HepG2 (cell line): Measurements from ENCODE around the gene RHOV. TPM values are rescaled to one million over a fixed set of nuclear protein-coding genes. Genes with fewer than 3 reads are reported as not detected.

ENCODE experiments used
- GABPB1 ChIP-seq: IDR thresholded peaks from 2 replicates; pipeline ENCODE4 v1.6.1; 2016; ENCODE audit warnings: mild to moderate bottlenecking, missing genetic modification reagents, moderate library complexity, missing compliant biosample characterization
- HIC2 ChIP-seq: sonication (generic); formaldehyde crosslinking; IDR thresholded peaks from 2 replicates; pipeline ENCODE4 v1.9.0; 2022; ENCODE audit warnings: low read depth, missing genetic modification reagents
- HNRNPL ChIP-seq: fragments of 200-400 bp; formaldehyde crosslinking; IDR thresholded peaks from 2 replicates; pipeline ENCODE4 v1.6.1; 2017; ENCODE audit warnings: mild to moderate bottlenecking, low read depth, low read length
- LCORL ChIP-seq, 2 experiments: fragments of 450-650 bp in 1 of 2; sonication (generic) in 1 of 2; formaldehyde crosslinking in 1 of 2; IDR thresholded peaks; 2 replicates each; pipeline versions ENCODE4 v1.5.0 to v1.6.1; 2017 to 2020; ENCODE audit warnings: antibody characterized with exemption in 1 of 2, missing genetic modification reagents in 1 of 2
- NR2F1 ChIP-seq, 2 experiments: fragments of 450-650 bp in 1 of 2; formaldehyde crosslinking in 1 of 2; IDR thresholded peaks; 2 replicates each; pipeline versions ENCODE4 v1.5.0 to v1.6.1; 2016 to 2020; ENCODE audit warnings: mild to moderate bottlenecking in 1 of 2, missing compliant biosample characterization in 1 of 2, missing genetic modification reagents in 1 of 2, moderate library complexity in 1 of 2
- PLRG1 ChIP-seq: fragments of 450-650 bp; conservative IDR thresholded peaks from 2 replicates; pipeline ENCODE4 v1.6.1; 2016
- PPARG ChIP-seq: conservative IDR thresholded peaks from 2 replicates; pipeline ENCODE4 v1.6.1; 2016; ENCODE audit warnings: missing biosample characterization, missing genetic modification reagents
- RNF219 ChIP-seq: sonication (generic); formaldehyde crosslinking; IDR thresholded peaks from 2 replicates; pipeline ENCODE4 v1.5.0; 2020; ENCODE audit warnings: mild to moderate bottlenecking, missing genetic modification reagents
- ZFX ChIP-seq: sonication (generic); formaldehyde crosslinking; IDR thresholded peaks from 2 replicates; pipeline ENCODE4 v1.4.0; 2020; ENCODE audit warnings: mild to moderate bottlenecking, low read depth, missing genetic modification reagents, moderate library complexity
- ZFY ChIP-seq: sonication (generic); formaldehyde crosslinking; IDR thresholded peaks from 2 replicates; pipeline ENCODE4 v1.4.0; 2020; ENCODE audit warnings: missing genetic modification reagents
- ZMYM2 ChIP-seq: sonication (generic); formaldehyde crosslinking; IDR thresholded peaks from 2 replicates; pipeline ENCODE4 v1.8.0; 2022; ENCODE audit warnings: mild to moderate bottlenecking, missing genetic modification reagents
- ZNF263 ChIP-seq: sonication (generic); formaldehyde crosslinking; IDR thresholded peaks from 2 replicates; pipeline ENCODE4 v1.4.0; 2020; ENCODE audit warnings: missing genetic modification reagents
- ZSCAN29 ChIP-seq: sonication (generic); formaldehyde crosslinking; conservative IDR thresholded peaks from 2 replicates; pipeline ENCODE4 v1.4.0; 2020; ENCODE audit warnings: mild to moderate bottlenecking, missing genetic modification reagents
- ZSCAN9 ChIP-seq: IDR thresholded peaks from 2 replicates; pipeline ENCODE4 v1.6.1; 2016; ENCODE audit warnings: borderline replicate concordance
- polyA plus RNA-seq, 8 experiments: library from polyadenylated mRNA; depleted of rRNA in 3 of 8; stranded (reverse) in 7 of 8; unstranded in 1 of 8; fragments of >200 nt; fragmentation: Illumina TruSeq in 4 of 8; extraction: Trizol in 4 of 8; gene quantifications; 2 replicates each; pipeline versions ENCODE4 v1.2.1 to v1.2.3, GENCODE V29; 2011 to 2016; ENCODE audit warnings: low read depth in 4 of 8, missing spikeins in 1 of 8, mixed read lengths in 1 of 8; ENCODE audit not compliant: insufficient read depth in 1 of 8
- total RNA-seq, 5 experiments: library from RNA; depleted of rRNA; stranded (reverse); fragments of >200 nt; fragmentation: Illumina TruSeq; extraction: Trizol; gene quantifications; 2 replicates each; pipeline ENCODE4 v1.2.3, GENCODE V29; 2016; ENCODE audit warnings: low read depth in 1 of 5
- TF ChIP-seq, protein P1 (sequence below): sonication (generic); formaldehyde crosslinking; IDR thresholded peaks from 2 replicates; pipeline ENCODE4 v1.9.0; 2021; ENCODE audit warnings: missing genetic modification reagents, borderline replicate concordance
- TF ChIP-seq, protein P2 (sequence below): sonication (generic); formaldehyde crosslinking; IDR thresholded peaks from 2 replicates; pipeline ENCODE4 v1.8.1; 2023; ENCODE audit warnings: missing genetic modification reagents, mild to moderate bottlenecking, borderline replicate concordance
- TF ChIP-seq, protein P3 (sequence below): sonication (generic); IDR thresholded peaks from 2 replicates; pipeline ENCODE4 v1.6.1; 2016; ENCODE audit warnings: low read depth, borderline replicate concordance
- TF ChIP-seq, protein P4 (sequence below): sonication (generic); formaldehyde crosslinking; conservative IDR thresholded peaks from 2 replicates; pipeline ENCODE4 v1.4.0; 2020; ENCODE audit warnings: mild to moderate bottlenecking, missing genetic modification reagents, moderate library complexity

Gene RHOV
- total and polyA plus RNA-seq, 2 of the 13 experiments (the other 11 are each of a cell fraction or from before 2014, with no cell fraction given): 0.17 to 0.18 TPM

DNA sequence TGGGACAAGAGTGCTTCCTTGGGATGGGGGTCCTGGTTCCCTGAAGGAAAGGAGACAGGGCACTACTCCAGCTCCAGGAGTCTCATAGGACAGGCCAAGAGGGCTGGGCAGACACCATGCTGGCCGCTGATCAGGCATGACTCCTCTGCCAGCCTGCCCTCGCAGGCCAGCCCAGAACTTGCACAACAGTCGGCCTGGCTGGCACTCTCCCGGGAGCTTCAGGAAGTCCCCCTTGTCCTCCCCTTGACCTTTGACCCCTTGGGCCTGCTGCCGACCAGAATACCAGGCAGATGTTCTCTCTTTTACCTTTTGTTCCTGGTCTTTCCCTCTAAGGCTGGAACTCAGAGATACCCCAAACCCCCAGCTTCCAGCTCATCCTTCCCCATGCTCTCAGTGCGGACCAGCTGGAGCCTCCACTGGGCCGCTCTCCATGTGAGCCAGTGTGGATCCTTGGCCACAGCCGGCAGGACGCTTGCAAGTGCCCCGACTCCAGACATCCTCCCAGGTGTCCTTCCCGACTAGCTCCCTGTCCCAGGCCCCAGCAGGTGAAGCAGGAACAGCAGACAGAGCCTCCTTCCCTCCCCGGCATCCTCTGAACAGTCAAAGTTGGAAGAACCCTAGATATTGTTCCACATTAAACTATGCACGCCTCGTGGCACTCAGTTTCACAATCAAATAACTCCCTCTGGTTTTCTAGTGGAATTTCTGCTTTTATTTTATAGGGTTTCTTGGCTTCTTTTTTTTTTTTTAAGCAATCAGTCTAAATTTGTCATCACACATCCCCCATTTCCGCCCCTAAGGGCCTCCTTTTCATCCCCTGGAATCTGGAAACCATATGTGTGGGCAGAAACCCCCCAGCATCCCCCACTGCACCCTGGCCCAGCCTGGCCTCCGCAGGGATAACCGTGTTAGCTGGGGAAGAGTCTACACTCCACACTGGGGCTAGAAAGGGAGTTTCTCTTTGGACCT is 35.9 kb upstream of the RHOV start (continued):
- TF ChIP-seq, protein P1, sequence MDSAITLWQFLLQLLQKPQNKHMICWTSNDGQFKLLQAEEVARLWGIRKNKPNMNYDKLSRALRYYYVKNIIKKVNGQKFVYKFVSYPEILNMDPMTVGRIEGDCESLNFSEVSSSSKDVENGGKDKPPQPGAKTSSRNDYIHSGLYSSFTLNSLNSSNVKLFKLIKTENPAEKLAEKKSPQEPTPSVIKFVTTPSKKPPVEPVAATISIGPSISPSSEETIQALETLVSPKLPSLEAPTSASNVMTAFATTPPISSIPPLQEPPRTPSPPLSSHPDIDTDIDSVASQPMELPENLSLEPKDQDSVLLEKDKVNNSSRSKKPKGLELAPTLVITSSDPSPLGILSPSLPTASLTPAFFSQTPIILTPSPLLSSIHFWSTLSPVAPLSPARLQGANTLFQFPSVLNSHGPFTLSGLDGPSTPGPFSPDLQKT (CRISPR knock-in tag): no peak
- peak; percentile 57; a peak in 1 of 4 replicates for TF ChIP-seq NR2F1 (CRISPR knock-in tag; IDR thresholded peaks at IDR 0.05)
- peak; percentile 96 for TF ChIP-seq HNRNPL
- peak; percentile 73 for TF ChIP-seq ZFX (CRISPR knock-in tag)
- no peak for TF ChIP-seq ZSCAN29
- peak; percentile 58 for TF ChIP-seq GABPB1 (CRISPR knock-in tag)
- TF ChIP-seq PPARG (CRISPR knock-in tag): no peak
- TF ChIP-seq ZSCAN9 (CRISPR knock-in tag): no peak
- TF ChIP-seq, protein P2, sequence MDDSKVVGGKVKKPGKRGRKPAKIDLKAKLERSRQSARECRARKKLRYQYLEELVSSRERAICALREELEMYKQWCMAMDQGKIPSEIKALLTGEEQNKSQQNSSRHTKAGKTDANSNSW: no peak
- peak; percentile 91 for TF ChIP-seq ZNF263 (CRISPR knock-in tag)
- TF ChIP-seq ZMYM2 (CRISPR knock-in tag): 0 out of 2 replicates have a peak, but pooled peaks have one; percentile 29
- no peak for TF ChIP-seq PLRG1
- TF ChIP-seq ZFY: peak; percentile 54; the same call in 1 of the 2 replicates
- no peak for TF ChIP-seq LCORL (IDR thresholded peaks at IDR 0.05)
- peak; percentile 62 for TF ChIP-seq LCORL (CRISPR knock-in tag; IDR thresholded peaks at IDR 0.05)
- TF ChIP-seq, protein P3, sequence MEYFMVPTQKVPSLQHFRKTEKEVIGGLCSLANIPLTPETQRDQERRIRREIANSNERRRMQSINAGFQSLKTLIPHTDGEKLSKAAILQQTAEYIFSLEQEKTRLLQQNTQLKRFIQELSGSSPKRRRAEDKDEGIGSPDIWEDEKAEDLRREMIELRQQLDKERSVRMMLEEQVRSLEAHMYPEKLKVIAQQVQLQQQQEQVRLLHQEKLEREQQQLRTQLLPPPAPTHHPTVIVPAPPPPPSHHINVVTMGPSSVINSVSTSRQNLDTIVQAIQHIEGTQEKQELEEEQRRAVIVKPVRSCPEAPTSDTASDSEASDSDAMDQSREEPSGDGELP: peak; percentile 26; the same call in 1 of the 2 replicates
- peak; percentile 99 for TF ChIP-seq HIC2 (CRISPR knock-in tag)
- TF ChIP-seq, protein P4, sequence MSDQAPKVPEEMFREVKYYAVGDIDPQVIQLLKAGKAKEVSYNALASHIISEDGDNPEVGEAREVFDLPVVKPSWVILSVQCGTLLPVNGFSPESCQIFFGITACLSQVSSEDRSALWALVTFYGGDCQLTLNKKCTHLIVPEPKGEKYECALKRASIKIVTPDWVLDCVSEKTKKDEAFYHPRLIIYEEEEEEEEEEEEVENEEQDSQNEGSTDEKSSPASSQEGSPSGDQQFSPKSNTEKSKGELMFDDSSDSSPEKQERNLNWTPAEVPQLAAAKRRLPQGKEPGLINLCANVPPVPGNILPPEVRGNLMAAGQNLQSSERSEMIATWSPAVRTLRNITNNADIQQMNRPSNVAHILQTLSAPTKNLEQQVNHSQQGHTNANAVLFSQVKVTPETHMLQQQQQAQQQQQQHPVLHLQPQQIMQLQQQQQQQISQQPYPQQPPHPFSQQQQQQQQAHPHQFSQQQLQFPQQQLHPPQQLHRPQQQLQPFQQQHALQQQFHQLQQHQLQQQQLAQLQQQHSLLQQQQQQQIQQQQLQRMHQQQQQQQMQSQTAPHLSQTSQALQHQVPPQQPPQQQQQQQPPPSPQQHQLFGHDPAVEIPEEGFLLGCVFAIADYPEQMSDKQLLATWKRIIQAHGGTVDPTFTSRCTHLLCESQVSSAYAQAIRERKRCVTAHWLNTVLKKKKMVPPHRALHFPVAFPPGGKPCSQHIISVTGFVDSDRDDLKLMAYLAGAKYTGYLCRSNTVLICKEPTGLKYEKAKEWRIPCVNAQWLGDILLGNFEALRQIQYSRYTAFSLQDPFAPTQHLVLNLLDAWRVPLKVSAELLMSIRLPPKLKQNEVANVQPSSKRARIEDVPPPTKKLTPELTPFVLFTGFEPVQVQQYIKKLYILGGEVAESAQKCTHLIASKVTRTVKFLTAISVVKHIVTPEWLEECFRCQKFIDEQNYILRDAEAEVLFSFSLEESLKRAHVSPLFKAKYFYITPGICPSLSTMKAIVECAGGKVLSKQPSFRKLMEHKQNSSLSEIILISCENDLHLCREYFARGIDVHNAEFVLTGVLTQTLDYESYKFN: peak; percentile 47
- no peak for TF ChIP-seq RNF219
